GM12878 (cell line): ENCODE data around the gene EEF1AKMT3. TPM values are rescaled to one million over a fixed set of nuclear protein-coding genes. Genes with fewer than 3 reads are reported as not detected.

Experiments used
- ATAC-seq: fragments of 200-7000 bp; cut with Tn5 transposase; 3 replicates; pipeline ENCODE4 v1.9.1; 2020; ENCODE audit warnings: mild to moderate bottlenecking, moderate library complexity
- BruUV-seq: library from RNA; stranded (reverse); fragments of 400-500 nt; replicated peaks from 2 replicates; lab custom pipeline; 2021; lab: Mats Ljungman, UMichigan
- CTCF ChIA-PET: fragments of 300-600 bp; sonication (Branson Sonifier 250); formaldehyde crosslinking; extraction: SDS; loops from one replicate; lab custom pipeline; 2021; ENCODE audit warnings: inconsistent platforms; lab: Yijun Ruan, JAX
- POLR2A ChIA-PET: fragments of 350-600 bp; formaldehyde crosslinking; extraction: SDS; loops from one replicate; lab custom pipeline; 2021; ENCODE audit warnings: inconsistent platforms; lab: Charles Lee
- RAD21 ChIA-PET: fragments of 300-600 bp; sonication (Branson Sonifier 250); formaldehyde crosslinking; loops from one replicate; lab custom pipeline; 2023; ENCODE audit warnings: antibody characterized with exemption; ENCODE audit not compliant: unreplicated experiment; lab: Charles Lee
- SMC1A ChIA-PET: fragments of 300-600 bp; sonication (Branson Sonifier 250); formaldehyde crosslinking; loops from one replicate; lab custom pipeline; 2023; ENCODE audit not compliant: unreplicated experiment, uncharacterized antibody; lab: Charles Lee
- DNase-seq: peaks from one replicate; pipeline ENCODE4 v3.0.0-alpha.2; 2011; ENCODE audit warnings: low read depth, low spot score
- FAIRE-seq: peaks from 3 replicates; lab custom pipeline; 2011; peaks lifted over from hg19 to GRCh38; lab: Jason Lieb, UNC
- H2AFZ ChIP-seq: 2 replicates; pipeline ENCODE4 v1.6.0; 2011; ENCODE audit warnings: low read depth, low read length, control low read depth; ENCODE audit not compliant: control insufficient read depth
- H3K27ac ChIP-seq: 2 replicates; pipeline ENCODE4 v1.5.1; 2011; ENCODE audit warnings: control low read depth; ENCODE audit not compliant: control insufficient read depth, insufficient read depth
- H3K27me3 ChIP-seq, 2 experiments: replicated peaks in 1 of 2; 2 replicates each; pipeline versions ENCODE4 v1.6.0 to v1.6.1; 2011; ENCODE audit warnings: low read length in 1 of 2; ENCODE audit not compliant: control insufficient read depth in 2 of 2, insufficient read depth in 2 of 2
- H3K36me3 ChIP-seq, 2 experiments: 2 replicates each; pipeline ENCODE4 v1.5.1; 2011; ENCODE audit warnings: low read length in 1 of 2; ENCODE audit not compliant: control insufficient read depth in 2 of 2, insufficient read depth in 2 of 2
- H3K4me1 ChIP-seq: 2 replicates; pipeline ENCODE4 v1.6.1; 2011; ENCODE audit warnings: mild to moderate bottlenecking, low read length, moderate library complexity, mixed read lengths; ENCODE audit not compliant: control insufficient read depth, insufficient read depth
- H3K4me2 ChIP-seq: 2 replicates; pipeline ENCODE4 v1.6.0; 2011; ENCODE audit warnings: control low read depth; ENCODE audit not compliant: control insufficient read depth, insufficient read depth
- H3K4me3 ChIP-seq: fragments of 200-600 bp; sonication (generic); 2 replicates; pipeline ENCODE4 v1.5.1; 2016
- H3K79me2 ChIP-seq: 2 replicates; pipeline ENCODE4 v1.6.0; 2011; ENCODE audit warnings: low read length; ENCODE audit not compliant: control insufficient read depth, insufficient read depth
- H3K9ac ChIP-seq: 2 replicates; pipeline ENCODE4 v1.8.0; 2011; ENCODE audit warnings: low read length, control low read depth, mixed read lengths; ENCODE audit not compliant: control insufficient read depth, insufficient read depth
- H3K9me3 ChIP-seq: replicated peaks from 3 replicates; pipeline ENCODE4 v1.5.1; 2011; ENCODE audit warnings: mild to moderate bottlenecking, low read length; ENCODE audit not compliant: control insufficient read depth, insufficient read depth
- H4K20me1 ChIP-seq: 2 replicates; pipeline ENCODE4 v1.6.0; 2011; ENCODE audit not compliant: control insufficient read depth, insufficient read depth
- E2F8 ChIP-seq: fragments of 450-650 bp; IDR thresholded peaks from 2 replicates; pipeline ENCODE4 v1.6.1; 2018; ENCODE audit warnings: mild to moderate bottlenecking, low read depth, moderate library complexity; ENCODE audit not compliant: partially characterized antibody
- KDM1A ChIP-seq: fragments of 200-600 bp; sonication (generic); IDR thresholded peaks from 2 replicates; pipeline ENCODE4 v1.6.1; 2016; ENCODE audit warnings: borderline replicate concordance
- MTA3 ChIP-seq: IDR thresholded peaks from 2 replicates; pipeline ENCODE4 v1.6.1; 2012; ENCODE audit warnings: low read length, inconsistent platforms, borderline replicate concordance
- MYB ChIP-seq: fragments of 150-350 bp; IDR thresholded peaks from 2 replicates; pipeline ENCODE4 v1.6.1; 2014; ENCODE audit warnings: mild to moderate bottlenecking, low read depth, low read length, borderline replicate concordance
- NFYA ChIP-seq: IDR thresholded peaks from 2 replicates; pipeline ENCODE4 v1.6.1; 2011; ENCODE audit warnings: low read depth, mild to moderate bottlenecking, low read length, improper control_type of control experiment, borderline replicate concordance
- RCOR1 ChIP-seq: conservative IDR thresholded peaks from 2 replicates; pipeline ENCODE4 v1.6.1; 2012; ENCODE audit warnings: low read depth, low read length, improper control_type of control experiment
- SIX5 ChIP-seq: IDR thresholded peaks from 2 replicates; pipeline ENCODE4 v1.6.1; 2011; ENCODE audit warnings: mild to moderate bottlenecking, low read depth, low read length, moderate library complexity; ENCODE audit not compliant: severe bottlenecking
- TARDBP ChIP-seq: IDR thresholded peaks from 2 replicates; pipeline ENCODE4 v1.6.1; 2016; ENCODE audit warnings: borderline replicate concordance
- TCF3 ChIP-seq: IDR thresholded peaks from 2 replicates; pipeline ENCODE4 v1.6.1; 2012; ENCODE audit warnings: low read depth, mild to moderate bottlenecking, low read length, borderline replicate concordance; ENCODE audit not compliant: insufficient read depth
- WGBS: methylation state at CpG from one replicate; pipeline ENCODE4 v1.1.6; 2016; ENCODE audit warnings: low lambda C conversion rate; ENCODE audit not compliant: insufficient replicate concordance, insufficient coverage; ENCODE audit errors: missing lambda C conversion rate; 5-methylcytosine and 5-hydroxymethylcytosine counted together
- in situ Hi-C: fragments of 300-500 bp; cut with MboI; formaldehyde crosslinking; loops from 9 replicates; pipeline ENCODE4 v1.14.3; 2018; ENCODE audit warnings: mixed read lengths
- intact Hi-C: fragments of 100-400 bp; cut with micrococcal nuclease; formaldehyde crosslinking; loops from one replicate; pipeline ENCODE4 v1.14.2; 2022; ENCODE audit not compliant: unreplicated experiment
- polyA plus RNA-seq, 11 experiments: library from polyadenylated mRNA; depleted of rRNA in 4 of 11; unstranded in 6 of 11; stranded (reverse) in 5 of 11; fragments of >200 nt; fragmentation: Nextera tagmentation in 4 of 11; fragmentation: Illumina TruSeq in 1 of 11; extraction: Ambion mirVana in 4 of 11; extraction: Trizol in 1 of 11; gene quantifications; 1 replicate in 1 of 11; 2 replicates in 10 of 11; pipeline versions ENCODE4 v1.2.1 to v1.2.3, GENCODE V29; 2011 to 2016; ENCODE audit warnings: inconsistent platforms in 2 of 11, missing spikeins in 2 of 11, low read depth in 1 of 11
- total RNA-seq, 4 experiments: library from RNA; depleted of rRNA in 3 of 4; stranded (reverse); fragments of >200 nt in 3 of 4; fragmentation: Illumina TruSeq in 1 of 4; extraction: Trizol in 1 of 4; gene quantifications; 2 replicates each; pipeline versions ENCODE4 v1.2.1 to v1.2.3, GENCODE V29; 2013 to 2021

EEF1AKMT3 gene
- total and polyA plus RNA-seq, 10 of the 15 experiments (the other 5 are each of a cell fraction or from before 2014, with no cell fraction given): 1.2 to 8.2 (median 3.5) TPM

DNA sequence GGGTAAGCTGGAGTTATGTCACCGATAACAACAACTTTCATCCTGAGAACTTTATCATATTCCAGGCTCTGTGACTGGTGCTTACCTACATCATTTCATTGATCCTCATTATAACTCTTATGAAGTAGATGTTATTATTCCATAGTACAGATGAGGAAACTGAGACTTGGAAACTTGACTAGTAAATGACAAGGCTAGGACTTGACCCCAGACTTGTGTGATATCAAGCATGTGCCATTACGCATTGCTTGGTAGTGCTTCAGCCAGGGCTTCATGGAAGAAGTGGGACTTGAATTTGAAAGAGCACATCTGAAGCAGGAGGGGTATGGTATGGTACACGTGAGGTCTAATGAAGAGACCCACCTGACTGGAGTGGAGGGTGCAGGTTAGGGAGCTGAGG is 34.3 kb downstream of the EEF1AKMT3 start:
- H2AFZ ChIP-seq: no peak overlapping the region
- TF ChIP-seq RCOR1 (no peak), TCF3 (no peak), KDM1A (no peak), E2F8 (no peak), TARDBP (no peak), SIX5 (no peak), NFYA (no peak), MYB (no peak), MTA3 (no peak)
- DNase-seq (no peak), FAIRE-seq (no peak), ATAC-seq (no peak)
- in situ Hi-C loops (no loop called here), intact Hi-C loops (no loop called here)
- H3K9ac ChIP-seq: no peak overlapping the region
- H3K4me3 ChIP-seq: no peak overlapping the region
- WGBS: 77% methylated on average over 3 of the region's 3 CpGs
- H4K20me1 ChIP-seq: no peaks in the 10 kb centered on the region
- BruUV-seq: no TSS peak
- no peaks in the 10 kb centered on the region for H3K27me3 ChIP-seq
- H3K27ac ChIP-seq: no peak overlapping the region
- ChIA-PET POLR2A (no interaction called here), CTCF (interaction anchor here (1.1 to 2.3 kb wide), 3 partner anchors 8 to 106 kb away, joined by 3 to 7 read pairs (median 5); no protein-coding TSS in a partner anchor), SMC1A (interaction anchor here (0.9 to 1.0 kb wide), 2 partner anchors 89 to 115 kb away, joined by 3 read pairs; no protein-coding TSS in a partner anchor), RAD21 (no interaction called here)
- H3K79me2 ChIP-seq: no peaks in the 10 kb centered on the region
- H3K4me2 ChIP-seq: no peak overlapping the region
- H3K9me3 ChIP-seq: no peaks in the 10 kb centered on the region
- peaks cover 0 to 5% of the 10 kb centered on the region in 2 experiments; a peak in 2 of 4 replicates for H3K36me3 ChIP-seq
- no peaks in the 10 kb centered on the region for H3K4me1 ChIP-seq
